GM21390 (cell line): ENCODE results near the gene DDX1.

Experiments used
- ATAC-seq: cut with Tn5 transposase; IDR thresholded peaks from one replicate; pipeline ENCODE4 v1.9.1; 2021; ENCODE audit not compliant: unreplicated experiment

DDX1 gene

GRCh38 chr2:15561574-15562344 is 29.9 kb upstream of the DDX1 start:
- ATAC-seq: peak; percentile 31

DNA sequence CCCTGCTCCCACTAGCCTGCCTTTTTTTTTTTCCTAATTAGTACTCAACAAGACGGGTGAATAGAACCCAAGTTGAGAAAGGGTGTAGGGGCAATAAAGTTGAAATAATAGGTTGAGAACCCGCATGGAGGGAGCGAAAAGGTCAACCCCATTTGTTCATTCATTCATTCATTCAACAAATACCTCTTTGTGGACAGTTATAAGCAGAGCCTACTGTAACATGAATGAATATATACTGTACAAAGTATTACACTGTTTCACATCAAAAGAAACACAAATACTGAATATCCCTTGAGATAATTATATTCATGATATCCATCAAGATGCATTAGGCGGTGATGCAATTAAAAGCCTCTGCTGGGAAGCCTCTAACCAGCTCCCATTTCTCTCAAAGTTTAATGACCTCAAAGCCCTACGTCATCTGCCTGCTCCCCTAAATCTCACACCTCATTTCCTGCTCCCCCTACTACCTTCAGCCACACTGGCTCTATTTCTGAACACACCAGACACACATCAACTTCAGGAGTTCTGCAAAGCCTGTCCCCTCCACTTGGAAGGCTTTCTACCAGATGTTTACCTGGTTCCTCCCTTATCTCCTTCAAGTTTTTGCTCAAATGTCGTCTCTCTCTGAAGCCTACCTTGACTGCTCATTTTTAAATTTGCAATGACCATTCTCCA is 29.2 kb upstream of the DDX1 start:
- ATAC-seq: no peak

DNA sequence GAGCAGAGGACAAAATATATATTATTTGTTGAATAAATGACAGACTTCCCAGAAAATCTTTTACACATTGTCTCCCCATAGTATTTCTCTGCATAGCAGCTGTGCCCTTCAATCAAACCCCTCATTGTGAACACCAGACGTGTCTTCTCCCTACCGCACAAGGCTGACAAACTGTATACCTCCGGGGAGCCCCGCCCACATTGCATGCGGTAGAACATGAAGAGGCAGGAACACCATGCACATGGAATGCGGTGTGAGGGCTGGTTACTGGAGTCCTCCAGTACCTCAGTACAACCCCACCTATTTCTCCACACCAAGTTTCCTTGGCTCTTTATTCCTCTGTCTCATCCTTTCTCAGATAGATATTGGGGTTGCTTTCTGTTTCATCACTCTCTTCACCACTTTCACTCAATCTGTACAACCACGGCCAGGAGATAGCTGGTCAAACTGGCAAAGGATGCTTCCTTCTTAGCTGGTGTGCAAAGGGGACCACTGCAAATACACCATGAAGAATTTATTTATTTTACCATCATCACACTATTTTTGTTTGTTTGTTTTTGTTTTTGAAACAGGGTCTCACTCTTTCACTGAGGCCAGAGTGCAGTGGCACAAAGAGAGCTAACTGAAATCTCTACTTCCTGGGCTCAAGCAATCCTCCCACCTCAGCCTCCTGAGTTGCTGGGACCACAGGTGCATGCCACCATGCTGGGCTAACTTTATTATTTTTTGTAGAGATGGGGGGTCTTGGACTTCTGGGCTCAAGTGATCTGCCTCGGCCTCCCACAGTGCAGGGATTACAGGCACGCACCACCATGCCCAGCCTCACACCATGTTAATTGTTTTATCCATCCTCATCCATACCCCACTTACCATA is 28.2 kb upstream of the DDX1 start:
- ATAC-seq: no peak

- no peak for ATAC-seq
These were observed 26.3 kb upstream of the DDX1 start for GRCh38 chr2:15565392-15565791.

GRCh38 chr2:15565994-15566671 is 25.5 kb upstream of the DDX1 start:
- ATAC-seq: no peak

- ATAC-seq: no peak
These were observed 24.8 kb upstream of the DDX1 start for GRCh38 chr2:15566912-15567311.

GRCh38 chr2:15568874-15569273 is 22.8 kb upstream of the DDX1 start:
- ATAC-seq: no peak

DNA sequence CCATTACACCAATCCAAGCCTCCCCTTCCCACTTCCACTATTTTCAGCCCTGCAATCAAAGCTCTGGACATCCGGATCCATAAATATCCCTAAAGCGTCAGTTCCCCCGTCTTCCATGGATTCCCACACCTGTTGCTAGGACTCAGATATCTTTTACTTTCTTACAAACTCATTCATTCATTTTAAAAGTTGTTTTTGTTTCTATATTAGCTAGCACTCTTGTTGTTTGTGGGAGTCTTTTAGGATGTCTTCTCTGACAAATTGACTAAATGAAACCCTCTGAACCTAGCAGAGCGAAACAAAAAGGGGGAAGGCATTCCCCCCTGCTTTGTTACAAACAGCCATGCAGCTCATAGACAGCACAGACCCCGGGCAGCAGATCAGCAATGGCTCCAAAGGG is 21.6 kb upstream of the DDX1 start:
- no peak for ATAC-seq

DNA sequence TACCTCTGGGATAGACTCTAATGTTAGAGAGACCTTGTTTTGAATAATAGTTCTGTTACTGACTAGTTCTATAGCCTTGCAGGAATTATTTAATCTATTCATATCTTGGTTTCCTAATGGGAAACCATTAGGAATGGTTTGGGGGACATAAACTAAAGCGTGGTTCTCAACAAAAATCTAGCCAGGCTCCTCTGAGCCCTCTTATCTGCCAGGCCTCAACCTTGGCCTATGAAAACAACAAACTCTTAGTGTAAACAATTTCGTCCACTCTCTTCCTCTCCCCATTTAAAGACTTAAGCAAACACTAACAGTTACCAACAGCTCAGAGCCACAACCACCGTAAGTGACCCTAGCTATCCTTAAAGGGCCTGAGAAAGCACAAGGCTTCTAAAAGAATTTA is 19.9 kb upstream of the DDX1 start:
- ATAC-seq: no peak

GRCh38 chr2:15577071-15577735 is 14.5 kb upstream of the DDX1 start:
- ATAC-seq: peak; percentile 92

DNA sequence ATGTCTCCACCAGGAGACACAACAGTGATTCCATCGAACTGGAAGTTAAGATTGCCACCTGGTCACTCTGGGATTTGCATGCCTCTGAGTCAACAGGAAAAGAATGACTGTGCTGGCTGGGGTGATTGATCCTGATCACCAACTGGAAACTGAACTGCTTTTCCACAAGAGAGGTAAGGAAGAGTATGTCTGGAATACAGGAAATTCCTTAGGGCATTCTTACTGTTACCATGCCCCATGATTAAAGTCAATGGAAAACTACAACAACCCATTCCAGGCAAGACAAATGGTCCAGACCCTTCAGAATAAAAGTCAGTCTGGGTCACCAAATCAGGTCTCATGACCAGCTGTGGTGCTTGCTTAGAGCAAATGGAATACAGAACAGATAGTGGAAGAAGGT is 12.0 kb upstream of the DDX1 start:
- ATAC-seq: no peak

- no peak for ATAC-seq
These were observed 11.2 kb upstream of the DDX1 start for GRCh38 chr2:15580451-15580850.

DNA sequence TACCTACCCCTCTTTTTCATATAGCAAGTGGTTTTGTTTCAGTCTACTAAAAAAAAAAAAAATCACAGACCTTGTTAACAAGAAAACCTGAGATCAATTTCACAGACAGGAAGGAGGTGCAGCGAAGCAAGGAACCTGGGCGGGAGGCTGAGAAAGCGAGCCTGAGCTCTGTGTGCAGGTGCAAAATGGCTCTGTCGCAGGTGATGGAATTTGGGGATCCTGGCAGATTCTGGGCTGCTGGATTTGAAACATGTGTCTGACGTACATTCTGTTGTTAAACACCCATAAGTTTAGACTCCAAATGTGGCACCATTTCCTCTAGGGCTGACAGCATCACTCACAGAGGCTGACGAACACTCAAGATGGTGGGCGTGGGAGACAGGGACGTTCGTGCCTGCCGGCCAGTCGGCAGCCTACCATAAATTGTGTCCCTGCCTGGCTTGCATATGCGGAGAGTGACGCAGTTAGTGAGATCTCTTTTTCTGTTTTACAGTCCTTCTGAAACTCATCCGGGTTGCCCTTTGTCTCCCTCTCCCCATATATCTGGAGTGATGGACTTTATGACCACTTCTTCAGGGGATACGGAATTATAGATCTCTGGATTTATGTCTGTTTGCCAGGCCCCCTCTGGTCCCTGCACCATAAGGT is 8.8 kb upstream of the DDX1 start:
- no peak for ATAC-seq

- ATAC-seq: no peak
These were observed 7.8 kb upstream of the DDX1 start for GRCh38 chr2:15583826-15584225.

- ATAC-seq: no peak
These were observed 7.4 kb upstream of the DDX1 start for GRCh38 chr2:15584316-15584715.

- ATAC-seq: no peak
These were observed 6.8 kb upstream of the DDX1 start for GRCh38 chr2:15584767-15585469.

DNA sequence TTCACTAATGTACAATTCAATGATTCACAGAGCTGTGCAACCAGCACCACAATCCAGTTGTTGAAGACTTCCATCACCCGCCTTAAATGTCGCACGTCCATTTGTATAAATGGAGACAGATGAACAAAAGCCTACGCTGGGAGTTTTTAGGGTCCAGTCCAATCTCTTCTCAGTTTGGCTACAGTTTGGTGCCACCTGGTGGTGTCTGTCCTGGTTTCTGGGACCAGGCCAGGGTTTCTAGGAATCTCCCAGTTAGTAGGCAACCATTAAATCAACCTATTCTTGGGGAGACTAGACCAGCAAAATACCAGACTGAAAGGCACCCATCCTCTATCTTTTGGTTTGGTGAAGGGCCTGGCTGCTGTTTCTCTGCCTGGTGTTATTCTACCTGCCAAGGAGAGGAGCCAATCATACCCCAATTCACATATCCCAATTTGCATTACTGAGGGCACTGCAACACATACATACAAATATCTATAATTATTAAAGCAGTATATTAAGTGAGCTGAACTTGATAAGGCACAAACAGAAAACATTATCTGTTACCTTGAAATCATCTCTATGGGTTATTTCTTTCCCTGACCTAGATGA is 3.2 kb upstream of the DDX1 start:
- ATAC-seq: no peak

DNA sequence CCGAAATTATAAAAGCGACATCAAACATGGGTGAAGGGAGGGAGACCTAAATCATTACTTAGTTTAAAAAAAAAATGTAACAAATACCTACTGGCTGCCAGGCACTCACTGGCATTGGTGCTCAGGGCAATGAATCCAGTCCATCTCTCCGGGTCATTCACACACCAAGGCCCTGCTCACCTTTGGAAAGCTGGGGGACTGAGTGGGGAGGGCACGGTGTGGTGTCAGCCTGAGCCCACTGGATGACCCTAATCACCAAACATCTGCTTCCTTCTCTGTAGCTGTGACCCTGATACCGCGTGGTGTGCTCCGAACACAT is 336 bp upstream of the DDX1 start:
- ATAC-seq: no peak

GRCh38 chr2:15593327-15593705 is 1.6 kb downstream of the DDX1 start:
- ATAC-seq: no peak
